Stimulated activated CD8-positive, alpha-beta memory T cell treated with anti-CD3 and anti-CD28 coated beads, Interleukin-4, amount 100 ng/mL, for 48 hours (primary cell): ENCODE data around the gene HDAC11.

Experiments used
- DNase-seq: peaks from one replicate; pipeline ENCODE4 v3.0.0-alpha.2; 2020

HDAC11 gene

DNA sequence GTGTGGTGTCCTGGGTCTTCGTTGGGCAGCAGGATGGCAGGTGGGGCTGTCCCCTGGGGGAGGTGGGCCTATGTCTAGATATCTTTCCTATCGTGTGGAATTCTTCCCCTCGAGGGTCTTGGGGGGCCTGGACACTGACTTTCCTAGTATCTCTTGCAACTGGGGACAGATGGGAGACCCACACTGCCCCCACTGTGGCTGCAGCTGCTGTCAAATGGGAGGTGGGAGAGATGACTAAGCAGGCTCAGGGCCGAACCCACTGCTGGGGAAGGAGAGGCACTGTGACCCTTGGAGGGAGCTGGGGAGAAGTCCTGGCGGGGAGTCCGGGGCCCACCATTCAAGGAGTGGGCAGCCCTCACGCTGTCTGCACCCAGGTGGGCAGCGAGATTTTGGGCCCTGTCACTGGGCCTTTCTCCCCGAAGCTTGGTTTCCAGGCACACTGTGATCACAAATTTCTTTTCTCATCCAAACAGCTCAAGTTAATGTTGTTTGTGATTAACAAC lies 65.9 kb downstream of the HDAC11 start:
- DNase-seq, result no peak

DNA sequence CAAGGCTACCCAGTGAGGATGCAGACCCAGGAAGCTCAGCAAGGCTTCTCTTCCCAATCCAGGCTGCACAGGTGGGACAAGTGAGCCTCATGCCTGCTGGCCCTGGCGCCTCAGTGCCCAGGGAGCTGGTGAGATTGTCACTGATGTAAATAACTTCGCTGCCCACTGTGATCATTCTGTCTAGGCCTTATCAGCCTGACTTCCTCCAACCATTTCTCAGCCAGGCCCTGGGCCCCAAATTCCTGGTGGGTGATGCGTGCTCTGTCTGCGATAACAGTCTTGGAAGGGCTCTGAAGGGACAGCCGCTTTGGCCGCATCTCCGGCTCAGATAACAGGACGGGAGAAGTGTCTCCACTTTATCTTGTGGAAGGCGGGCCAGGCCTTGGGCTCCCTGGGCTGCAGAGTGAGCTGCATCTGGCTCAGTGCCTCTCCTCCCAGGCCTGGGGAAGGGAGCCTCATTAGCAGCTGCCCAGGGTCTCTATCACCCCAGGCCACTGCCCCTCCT lies 66.6 kb downstream of the HDAC11 start:
- DNase-seq, result no peak

DNA sequence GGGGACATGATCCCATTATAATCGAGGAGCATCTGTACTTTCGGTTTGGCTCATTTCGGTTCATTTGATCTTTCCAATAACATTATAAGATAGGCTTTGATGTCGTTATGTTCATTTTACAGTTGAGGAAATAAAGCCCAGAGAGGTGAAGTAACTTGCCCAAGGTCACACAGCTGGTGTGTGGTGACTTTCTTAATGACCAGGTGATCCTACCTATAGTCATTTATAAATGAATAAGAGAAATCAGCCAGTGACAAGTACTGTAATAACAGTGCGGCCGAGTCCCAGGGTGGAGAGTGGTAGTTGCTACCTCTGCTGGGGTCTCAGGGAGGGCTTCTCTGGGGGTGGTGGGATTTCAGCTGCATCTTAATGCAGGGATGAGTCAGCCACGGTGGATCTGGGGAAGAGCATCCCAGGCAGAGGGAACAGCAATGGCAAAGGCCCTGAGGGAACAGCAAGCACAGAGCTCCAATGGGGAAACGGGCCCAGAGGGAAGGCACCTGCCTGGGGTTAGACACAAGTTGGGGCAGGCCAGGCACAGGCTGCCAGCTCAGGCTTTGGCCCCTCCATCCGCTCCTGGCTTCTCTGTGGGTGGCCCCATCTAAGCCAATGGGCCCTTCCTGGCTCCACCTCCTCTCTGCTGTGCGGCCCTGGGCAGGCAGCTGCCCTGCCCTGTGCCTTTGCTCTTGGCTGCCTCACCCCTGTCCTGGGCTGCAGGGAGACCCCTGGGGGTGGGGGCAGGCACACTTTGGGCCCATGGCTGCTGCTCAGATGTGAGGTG lies 67.7 kb downstream of the HDAC11 start:
- DNase-seq, result no peak

DNA sequence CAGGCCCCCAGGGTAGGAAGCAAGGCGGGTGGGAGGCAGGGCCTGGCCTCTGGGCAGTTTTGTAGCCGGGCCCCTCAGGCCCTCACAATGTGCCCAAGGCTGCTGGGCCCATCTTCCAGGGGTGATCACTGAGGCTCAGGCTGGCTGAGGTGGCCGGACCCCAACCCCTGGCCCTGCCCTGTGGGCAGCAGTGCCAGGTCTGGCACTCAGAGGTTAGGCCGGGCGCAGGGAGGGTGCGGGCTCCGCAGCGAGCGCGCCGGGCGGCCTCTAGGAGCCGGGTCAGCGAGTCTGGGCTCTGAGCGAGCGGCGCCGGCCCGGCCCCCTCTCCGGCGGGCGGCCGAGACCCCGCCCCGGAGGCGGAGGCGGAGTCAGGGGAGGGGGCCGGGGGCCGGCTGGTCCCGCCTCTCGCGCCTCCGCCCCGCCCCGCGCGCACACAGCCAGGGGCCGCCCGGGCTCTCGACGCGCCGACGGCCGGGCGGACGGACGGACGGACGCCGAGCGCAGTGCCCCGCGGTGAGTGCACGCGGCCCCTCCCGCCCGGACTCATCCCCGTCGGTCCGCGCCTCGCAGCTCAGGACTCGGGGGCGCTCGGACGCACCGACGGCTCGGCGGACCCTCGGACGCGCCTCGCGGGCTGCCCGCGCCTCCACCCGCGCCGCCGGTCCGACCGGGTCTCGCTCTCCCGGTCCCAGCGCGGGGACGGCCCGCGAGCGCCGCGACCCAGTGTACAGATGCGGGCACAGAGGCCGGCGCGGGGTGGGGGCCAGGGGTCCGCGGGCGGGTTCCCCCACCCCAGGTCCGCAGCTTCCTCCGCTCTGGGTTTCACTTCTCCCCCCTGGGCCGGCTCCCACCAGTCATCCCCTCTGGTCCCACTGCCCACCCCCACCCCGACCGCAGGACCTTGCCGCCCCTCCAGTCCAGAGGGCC lies 68.9 kb downstream of the HDAC11 start, which contains the start of gene FBLN2:
FBLN2 (plus strand) TSS at position 430 of the 927 bp plus-strand sequence. CDS start 21,231 bp downstream, outside the sequence.
- DNase-seq, result no peak

DNA sequence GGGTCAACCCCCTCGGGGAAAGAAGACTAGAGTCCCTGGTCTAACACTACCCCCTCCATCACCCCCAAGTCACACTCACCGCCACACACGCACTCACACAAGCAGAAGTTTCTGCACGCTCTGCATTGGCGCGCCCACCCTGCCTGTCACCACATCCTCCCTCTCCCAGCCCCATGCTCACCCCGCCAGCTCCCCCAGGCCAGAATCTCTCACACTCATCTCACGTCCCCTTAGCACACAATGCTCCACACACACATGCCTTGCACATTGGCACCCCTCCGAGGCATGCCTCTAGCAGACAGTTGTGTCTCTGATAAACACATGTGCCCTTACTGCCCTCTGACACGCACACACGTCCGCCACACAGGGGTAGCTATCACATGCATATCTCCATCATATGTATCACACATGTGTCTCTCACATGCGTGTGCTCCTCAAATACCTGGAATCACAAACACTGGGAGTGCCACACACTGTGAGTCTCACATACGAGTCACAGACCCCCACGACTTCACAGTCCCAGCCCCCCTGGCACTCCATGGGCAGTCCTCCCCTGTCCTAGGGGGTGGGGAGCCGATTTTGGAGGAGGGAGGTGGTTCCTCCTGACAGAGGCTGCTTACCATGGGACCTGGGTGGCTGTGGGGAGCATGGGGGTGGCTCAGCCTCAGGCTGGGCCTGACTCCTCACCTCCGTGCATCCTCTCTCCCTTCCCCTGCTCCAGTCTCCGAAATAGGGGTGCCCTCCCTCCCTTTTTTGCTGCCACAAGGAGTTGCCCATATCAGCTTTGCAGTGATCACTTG lies 69.7 kb downstream of the HDAC11 start:
- DNase-seq, result peak; percentile 42

DNA sequence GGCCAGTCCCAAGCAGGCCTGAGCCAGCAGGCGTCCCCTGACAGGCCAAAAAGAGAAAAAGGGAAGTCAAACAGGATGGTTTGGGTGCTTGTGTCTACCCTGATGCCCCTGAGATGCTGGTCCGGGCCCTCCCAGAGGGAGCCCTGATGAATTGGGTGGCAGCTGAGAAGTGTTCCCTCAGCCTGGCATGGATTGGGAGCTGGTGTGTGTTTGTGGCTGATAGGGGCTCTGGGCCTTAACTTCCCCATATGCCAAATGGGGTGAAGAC lies 70.3 kb downstream of the HDAC11 start:
- DNase-seq, result no peak

DNA sequence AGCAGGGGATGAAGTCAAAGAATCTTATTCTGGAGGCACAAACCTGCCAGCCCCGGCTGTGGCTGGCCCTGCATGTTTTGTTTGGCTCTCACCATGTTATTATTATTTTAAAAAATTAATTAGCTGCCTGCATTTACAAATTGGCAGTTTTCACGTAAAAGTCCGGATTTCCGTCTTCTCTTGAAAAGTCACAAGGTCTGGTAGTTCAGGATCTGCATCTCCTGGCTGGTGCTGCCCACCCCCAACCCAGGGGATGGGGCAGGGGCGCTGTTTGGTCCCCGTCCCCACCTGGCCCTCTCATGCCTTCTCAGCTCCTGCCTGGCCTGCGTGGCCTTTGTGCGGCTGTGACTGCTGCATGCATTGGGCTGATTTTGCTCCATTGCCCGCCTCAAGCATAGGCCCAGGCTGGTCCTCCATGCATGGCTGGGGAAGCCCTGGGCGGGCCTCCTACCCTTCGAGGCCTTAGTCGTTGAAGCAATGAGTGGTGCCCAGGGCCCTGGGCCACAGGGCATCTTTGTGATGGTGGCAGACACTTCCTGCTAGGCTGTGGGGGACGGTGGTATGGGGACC lies 70.8 kb downstream of the HDAC11 start:
- no peak for DNase-seq

DNA sequence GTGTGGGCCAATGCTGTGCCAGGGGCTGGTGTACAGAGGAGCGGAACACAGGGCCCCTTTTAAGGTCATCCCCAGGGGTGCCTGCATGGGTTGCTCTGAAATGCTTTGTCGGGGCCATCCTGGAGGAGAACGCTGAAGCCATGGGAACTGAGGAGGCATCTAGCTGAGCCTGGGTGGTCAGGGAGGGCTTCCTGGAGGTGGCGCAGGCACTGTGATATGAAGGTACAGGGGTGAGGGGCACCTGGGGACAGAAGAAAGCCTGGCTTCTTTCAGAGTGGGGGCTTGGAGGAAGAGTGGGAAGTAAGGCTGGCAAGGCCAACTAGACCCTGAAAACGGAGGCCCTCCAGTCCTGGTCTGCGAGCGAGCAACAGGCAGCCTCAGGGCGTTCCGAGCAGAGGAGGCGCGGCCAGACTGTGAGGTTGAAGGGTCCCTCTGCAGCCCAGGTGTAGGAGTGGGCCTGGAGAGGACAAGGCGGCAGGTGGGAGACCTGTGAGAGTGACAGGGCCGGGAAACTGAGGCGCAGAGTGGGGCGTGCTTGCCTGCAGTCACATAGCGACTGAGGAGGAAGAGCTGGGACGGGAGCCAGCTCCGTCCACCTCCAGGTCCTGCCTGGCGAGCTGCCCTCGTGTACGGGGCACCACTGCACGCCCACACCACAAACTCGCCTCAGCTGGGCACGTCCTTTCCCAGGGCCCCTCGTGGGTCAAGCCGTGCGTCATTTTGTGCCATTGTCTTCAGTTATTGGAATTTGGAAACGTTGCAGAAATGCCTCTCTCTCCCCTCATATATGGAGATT lies 72.9 kb downstream of the HDAC11 start:
- no peak for DNase-seq

DNA sequence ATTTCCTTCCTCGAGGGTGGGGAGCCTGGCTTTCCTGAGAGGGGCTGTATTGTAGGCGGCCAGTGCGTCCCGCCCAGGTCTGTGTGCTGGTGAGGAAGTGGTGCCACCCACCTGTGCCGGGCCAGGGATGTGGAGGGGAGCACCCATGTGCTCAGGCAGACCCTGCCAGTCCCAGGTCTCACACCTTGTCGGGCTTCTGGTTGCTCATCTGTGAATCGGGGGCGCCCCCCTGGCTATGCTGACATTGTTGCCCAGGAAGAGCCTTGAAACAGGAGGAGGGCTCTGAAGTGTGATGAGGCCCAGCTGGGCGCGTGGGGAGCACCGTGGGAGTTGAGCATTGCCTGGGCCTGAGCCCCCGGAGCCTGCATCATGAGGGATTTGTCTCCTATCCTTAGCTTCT lies 73.6 kb downstream of the HDAC11 start:
- DNase-seq, result no peak

DNA sequence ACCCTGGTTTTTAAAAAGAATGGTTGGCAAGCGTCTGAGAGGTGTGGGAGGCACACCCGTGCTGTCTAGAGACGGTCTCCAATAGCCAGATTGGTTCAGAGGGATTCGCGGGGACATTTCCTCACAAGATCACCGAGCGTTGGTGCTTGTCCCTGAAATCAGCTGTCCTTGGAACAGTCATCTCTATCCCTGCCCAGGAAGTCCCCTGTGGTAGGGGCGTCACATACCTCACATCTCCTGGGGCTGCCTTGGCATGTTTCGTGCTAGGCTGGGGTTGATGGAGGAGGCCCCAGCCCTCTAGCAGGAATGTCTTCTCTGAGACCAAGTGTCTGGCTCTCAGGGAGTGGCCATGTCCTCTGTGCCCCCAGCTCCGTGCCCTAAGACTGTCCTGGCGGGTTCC lies 75.6 kb downstream of the HDAC11 start:
- DNase-seq, result no peak
